BE2C (cell line): Measurements from ENCODE around the gene NAB2.

Experiments used
- DNase-seq: peaks from one replicate; pipeline ENCODE4 v3.0.0-alpha.2; 2020
- H3K27me3 ChIP-seq: fragments of 250-450 bp; sonication (Bioruptor Pico); 2 replicates; pipeline ENCODE4 v1.5.1; 2020; ENCODE audit warnings: mild to moderate bottlenecking
- H3K36me3 ChIP-seq: fragments of 250-450 bp; sonication (Bioruptor Pico); 2 replicates; pipeline ENCODE4 v1.5.1; 2020; ENCODE audit warnings: mild to moderate bottlenecking
- H3K4me1 ChIP-seq: fragments of 250-450 bp; sonication (Bioruptor Pico); 2 replicates; pipeline ENCODE4 v1.5.1; 2020
- H3K4me3 ChIP-seq: 2 replicates; pipeline ENCODE4 v1.5.1; 2011; ENCODE audit warnings: low read depth, low read length
- H3K9me3 ChIP-seq: fragments of 250-450 bp; sonication (Bioruptor Pico); 2 replicates; pipeline ENCODE4 v1.5.1; 2020
- CTCF ChIP-seq: IDR thresholded peaks from 2 replicates; pipeline ENCODE4 v1.5.1; 2012; ENCODE audit warnings: mild to moderate bottlenecking, low read depth, low read length

Gene NAB2

DNA sequence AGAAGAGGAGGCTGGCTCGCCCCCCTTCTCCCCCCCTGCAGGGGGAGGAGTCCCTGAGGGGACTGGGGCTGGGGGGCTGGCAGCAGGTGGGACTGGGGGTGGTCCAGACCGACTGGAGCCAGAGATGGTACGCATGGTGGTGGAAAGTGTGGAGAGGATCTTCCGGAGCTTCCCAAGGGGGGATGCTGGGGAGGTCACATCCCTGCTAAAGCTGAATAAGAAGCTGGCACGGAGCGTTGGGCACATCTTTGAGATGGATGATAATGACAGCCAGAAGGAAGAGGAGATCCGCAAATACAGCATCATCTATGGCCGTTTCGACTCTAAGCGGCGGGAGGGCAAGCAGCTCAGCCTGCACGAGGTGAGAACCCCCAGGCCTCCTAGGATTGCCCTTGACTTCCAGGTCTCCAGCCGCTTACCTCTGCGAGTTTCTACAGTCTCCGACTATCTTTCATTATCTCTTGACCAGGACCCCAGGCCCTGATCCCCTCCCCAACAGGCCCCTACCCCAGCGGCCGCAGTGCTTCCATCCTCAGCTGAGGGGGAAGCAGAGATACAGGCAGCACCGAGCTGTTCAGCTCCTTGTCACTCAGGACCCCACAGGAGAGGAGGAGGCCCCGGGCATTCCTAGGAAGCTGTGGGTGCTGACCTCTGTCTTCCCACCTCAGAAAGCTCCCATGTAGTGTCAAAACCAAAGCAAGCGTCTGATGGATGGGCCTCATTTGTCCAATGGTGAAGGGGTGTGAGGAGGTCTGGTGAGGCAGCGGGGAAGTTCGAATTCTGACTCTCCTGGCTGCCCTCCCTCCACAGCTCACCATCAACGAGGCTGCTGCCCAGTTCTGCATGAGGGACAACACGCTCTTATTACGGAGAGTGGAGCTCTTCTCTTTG lies 3.0 kb downstream of the NAB2 start:
- no peak for TF ChIP-seq CTCF
- Histone ChIP-seq H3K9me3 (no peaks in the 10 kb centered on the region), H3K36me3 (peaks cover 25% of the 10 kb centered on the region), H3K27me3 (no peaks in the 10 kb centered on the region), H3K4me1 (peaks cover 11% of the 10 kb centered on the region), H3K4me3 (no peak overlapping the region)
- no peak for DNase-seq

DNA sequence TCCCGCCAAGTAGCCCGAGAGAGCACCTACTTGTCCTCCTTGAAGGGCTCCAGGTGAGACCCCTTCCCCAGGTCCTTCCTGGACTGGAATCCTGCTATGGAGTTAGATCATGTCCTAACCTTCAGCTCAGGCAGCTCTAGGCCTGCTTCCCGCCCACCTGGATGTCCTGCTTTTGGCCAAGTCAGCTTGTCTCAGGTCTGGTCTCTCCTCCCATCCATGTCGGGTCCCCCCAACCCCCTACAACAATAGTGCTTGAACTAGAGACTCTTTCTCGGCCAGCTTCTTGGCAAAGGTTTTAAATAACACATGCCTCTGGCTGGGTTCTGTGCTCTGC lies 3.6 kb downstream of the NAB2 start:
- H3K9me3 ChIP-seq: no peaks in the 10 kb centered on the region
- H3K27me3 ChIP-seq: no peaks in the 10 kb centered on the region
- DNase-seq: no peak
- no peak for TF ChIP-seq CTCF
- H3K36me3 ChIP-seq: peaks cover 25% of the 10 kb centered on the region
- H3K4me1 ChIP-seq: peaks cover 11% of the 10 kb centered on the region
- no peak overlapping the region for H3K4me3 ChIP-seq

DNA sequence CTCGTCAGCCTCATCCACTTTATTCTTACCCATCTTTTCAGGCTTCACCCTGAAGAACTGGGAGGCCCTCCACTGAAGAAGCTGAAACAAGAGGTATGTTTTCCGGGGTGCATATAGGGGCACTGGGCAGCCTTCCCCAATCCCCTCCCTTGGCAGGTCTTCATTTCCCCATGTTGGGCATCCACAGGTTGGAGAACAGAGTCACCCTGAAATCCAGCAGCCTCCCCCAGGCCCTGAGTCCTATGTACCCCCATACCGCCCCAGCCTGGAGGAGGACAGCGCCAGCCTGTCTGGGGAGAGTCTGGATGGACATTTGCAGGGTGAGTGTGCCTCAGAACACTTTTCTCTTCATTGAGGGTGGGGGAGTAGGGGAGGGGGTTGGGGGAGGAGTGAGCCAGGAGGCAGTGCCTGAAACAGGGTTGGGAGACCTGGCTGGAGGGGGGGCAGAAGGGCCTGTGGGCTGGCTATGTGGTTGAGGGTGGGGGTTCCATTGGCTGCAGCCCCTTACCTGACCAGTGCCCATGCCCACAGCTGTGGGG lies 4.0 kb downstream of the NAB2 start:
- H3K9me3 ChIP-seq: no peaks in the 10 kb centered on the region
- H3K36me3 ChIP-seq: peaks cover 25% of the 10 kb centered on the region
- H3K4me1 ChIP-seq: peaks cover 9% of the 10 kb centered on the region
- H3K4me3 ChIP-seq: no peak overlapping the region
- TF ChIP-seq CTCF: no peak
- H3K27me3 ChIP-seq: no peaks in the 10 kb centered on the region
- DNase-seq: no peak

DNA sequence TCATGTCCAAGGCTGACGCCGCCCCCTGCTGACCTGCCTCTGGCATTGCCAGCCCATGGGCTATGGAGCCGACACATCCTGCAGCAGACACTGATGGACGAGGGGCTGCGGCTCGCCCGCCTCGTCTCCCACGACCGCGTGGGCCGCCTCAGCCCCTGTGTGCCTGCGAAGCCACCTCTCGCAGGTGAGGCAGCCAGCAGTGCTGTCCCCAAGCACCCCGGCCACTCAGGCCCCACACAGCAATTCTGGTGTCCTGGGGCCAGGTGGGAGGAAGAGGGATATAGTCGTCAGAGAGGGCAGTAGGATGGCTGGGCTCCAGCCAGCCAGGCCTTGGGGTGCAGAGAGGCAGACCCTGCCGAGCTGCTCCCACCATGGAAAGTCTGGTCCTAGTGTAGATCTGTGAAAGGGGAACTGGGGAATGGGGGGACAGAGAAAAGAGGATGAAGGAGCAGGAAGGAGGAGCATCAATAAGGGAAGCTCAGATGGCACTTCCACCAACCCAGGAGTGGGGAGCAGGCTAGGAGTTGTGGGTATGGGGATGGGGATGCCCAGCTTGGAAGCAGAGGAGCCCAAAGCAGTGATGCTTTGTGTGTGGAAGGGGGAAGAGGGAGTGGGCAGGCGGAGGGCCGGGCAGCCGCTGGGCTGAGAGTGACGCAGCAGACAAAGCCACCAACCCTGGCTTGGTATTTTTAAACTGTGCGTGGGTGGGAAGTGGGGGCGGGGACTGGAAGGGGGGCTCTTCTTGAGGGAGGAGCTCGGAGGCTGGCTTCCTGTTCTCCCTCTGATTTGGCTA lies 4.7 kb downstream of the NAB2 start:
- H3K4me3 ChIP-seq: peak overlapping the region; percentile 29
- peak; percentile 76 for DNase-seq
- peaks cover 6% of the 10 kb centered on the region for H3K4me1 ChIP-seq

GRCh38 chr12:57094208-57095160 lies 5.6 kb downstream of the NAB2 start:
- DNase-seq: no peak
- no peak overlapping the region for H3K4me3 ChIP-seq
- TF ChIP-seq CTCF: no peak
- peaks cover 6% of the 10 kb centered on the region for H3K4me1 ChIP-seq
- H3K9me3 ChIP-seq: no peaks in the 10 kb centered on the region
- no peaks in the 10 kb centered on the region for H3K27me3 ChIP-seq
- H3K36me3 ChIP-seq: peaks cover 25% of the 10 kb centered on the region

More for the DNA sequence above, 4.7 kb downstream of the NAB2 start:
- no peaks in the 10 kb centered on the region for H3K9me3 ChIP-seq
- H3K27me3 ChIP-seq: no peaks in the 10 kb centered on the region
- peaks cover 25% of the 10 kb centered on the region for H3K36me3 ChIP-seq
- TF ChIP-seq CTCF: peak; percentile 74
